Activated CD8-positive, alpha-beta memory T cell treated with anti-CD3 and anti-CD28 coated beads for 36 hours (primary cell): Measurements from ENCODE around the gene RBM8A. TPM values are rescaled to one million over a fixed set of nuclear protein-coding genes. Genes with fewer than 3 reads are reported as not detected.

Experiments used
- CTCF ChIA-PET: fragments of 350-600 bp; sonication (Branson Sonifier 250); formaldehyde crosslinking; loops from one replicate; lab custom pipeline; 2021; ENCODE audit warnings: antibody characterized with exemption; lab: Charles Lee
- POLR2A ChIA-PET: fragments of 350-600 bp; sonication (Branson Sonifier 250); formaldehyde crosslinking; loops from one replicate; lab custom pipeline; 2021; ENCODE audit warnings: antibody characterized with exemption; lab: Charles Lee
- total RNA-seq, 2 experiments: library from RNA; stranded (reverse); gene quantifications; one replicate each; pipeline ENCODE4 v1.2.3, GENCODE V29; 2021

RBM8A gene
- total RNA-seq, 2 experiments from 2014 or later = 375 to 376 TPM

DNA sequence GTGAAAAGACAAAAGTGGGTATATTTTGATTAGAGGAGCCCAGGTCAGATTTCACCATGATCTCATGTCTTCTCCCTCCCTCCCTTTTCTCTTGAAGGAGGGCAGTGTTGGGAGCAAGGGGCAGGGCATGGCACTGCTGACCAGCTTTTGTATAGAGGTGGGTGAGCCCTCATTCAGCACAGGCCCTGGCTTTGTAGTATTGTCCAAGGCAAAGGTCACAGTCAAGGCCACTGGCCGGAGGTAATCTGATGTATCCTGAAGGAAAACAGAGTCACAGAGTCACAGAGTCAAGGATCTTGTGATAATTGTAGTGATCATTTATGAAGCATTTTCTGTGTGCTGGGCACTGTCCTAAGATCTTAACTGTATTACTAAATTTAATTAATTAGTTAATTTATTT is 29.3 kb downstream of the RBM8A start:
- ChIA-PET CTCF (interaction anchor here (0.5 kb wide), 1 partner anchor 47 kb away, joined by 3 read pairs; no protein-coding TSS in a partner anchor), POLR2A (no interaction called here)

- POLR2A ChIA-PET = no interaction called here
- CTCF ChIA-PET = interaction anchor here (0.9 kb wide), 1 partner anchor 21 kb away, joined by 3 read pairs; no protein-coding TSS in a partner anchor
Measured at GRCh38 chr1:145895471-145895870, 31.8 kb downstream of the RBM8A start.

- ChIA-PET CTCF (interaction anchor here (0.9 to 2.7 kb wide), 4 partner anchors 14 to 116 kb away, joined by 3 to 13 read pairs (median 3); no protein-coding TSS in a partner anchor), POLR2A (no interaction called here)
Measured at GRCh38 chr1:145893306-145894055, 33.8 kb downstream of the RBM8A start.

- POLR2A ChIA-PET = interaction anchor here (0.5 kb wide), 1 partner anchor 34 kb away, joined by 5 read pairs; the partner anchor contains the start of gene PIAS3
- CTCF ChIA-PET = interaction anchor here (0.6 to 2.7 kb wide), 9 partner anchors 12 to 118 kb away, joined by 3 to 13 read pairs (median 3); partner anchors contain the start of gene PIAS3
Measured at GRCh38 chr1:145892486-145893087, 34.7 kb downstream of the RBM8A start.

- POLR2A ChIA-PET = interaction anchor here (0.6 kb wide), 1 partner anchor 65 kb away, joined by 7 read pairs; no protein-coding TSS in a partner anchor
- CTCF ChIA-PET = interaction anchor here (0.5 to 2.7 kb wide), 13 partner anchors 9 to 119 kb away, joined by 3 to 13 read pairs (median 3); no protein-coding TSS in a partner anchor
Measured at GRCh38 chr1:145891587-145892485, 35.4 kb downstream of the RBM8A start.

DNA sequence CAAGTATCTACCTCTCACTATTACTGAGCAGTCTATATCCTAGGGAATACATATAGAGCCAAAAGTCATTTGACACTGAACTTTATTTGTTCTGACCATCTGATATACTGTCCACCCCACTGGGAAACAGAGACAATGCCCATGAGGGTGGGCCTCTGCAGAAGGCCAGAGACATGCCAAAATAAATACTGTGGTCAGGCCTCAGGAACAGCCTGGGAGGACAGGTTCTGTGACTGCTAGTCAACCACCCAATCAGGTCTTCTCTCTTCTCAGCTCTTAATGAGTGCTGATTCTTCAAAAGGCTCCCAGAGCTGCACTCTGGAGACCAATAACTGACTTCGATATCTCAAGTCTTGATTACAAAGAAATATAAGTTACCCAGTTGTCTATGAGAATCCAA is 36.1 kb downstream of the RBM8A start:
- ChIA-PET CTCF (interaction anchor here (0.6 to 2.7 kb wide), 11 partner anchors 10 to 88 kb away, joined by 3 to 13 read pairs (median 3); no protein-coding TSS in a partner anchor), POLR2A (interaction anchor here (0.6 kb wide), 1 partner anchor 64 kb away, joined by 7 read pairs; no protein-coding TSS in a partner anchor)

DNA sequence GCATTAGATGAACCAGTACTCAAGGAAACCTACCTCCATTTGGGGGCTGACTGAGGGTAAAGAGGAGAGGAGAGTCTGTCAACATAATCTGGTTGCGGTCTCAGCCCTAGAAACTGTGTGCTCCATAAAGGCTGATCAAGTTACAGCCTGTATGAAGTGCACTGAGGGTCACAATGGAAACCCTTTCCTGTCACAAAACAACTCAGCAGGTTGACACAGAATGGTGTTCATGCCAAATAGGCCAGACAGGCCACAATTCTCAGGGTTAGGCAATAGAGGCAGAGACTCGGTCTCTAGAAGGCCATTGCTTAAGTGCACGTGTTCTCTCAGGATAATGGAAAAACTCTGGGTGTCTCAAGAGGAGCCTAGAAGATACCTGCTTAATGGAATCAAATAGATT is 37.6 kb downstream of the RBM8A start:
- CTCF ChIA-PET = interaction anchor here (0.9 to 1.5 kb wide), 2 partner anchors 12 to 25 kb away, joined by 4 to 5 read pairs; no protein-coding TSS in a partner anchor
- POLR2A ChIA-PET = no interaction called here

GRCh38 chr1:145887631-145888030 is 39.7 kb downstream of the RBM8A start:
- ChIA-PET CTCF (no interaction called here), POLR2A (no interaction called here)

GRCh38 chr1:145886816-145887215 is 40.5 kb downstream of the RBM8A start:
- ChIA-PET POLR2A (interaction anchor here (0.8 to 1.0 kb wide), 3 partner anchors 17 to 40 kb away, joined by 3 to 4 read pairs (median 4); no protein-coding TSS in a partner anchor), CTCF (interaction anchor here (1.4 kb wide), 1 partner anchor 16 kb away, joined by 3 read pairs; no protein-coding TSS in a partner anchor)

- POLR2A ChIA-PET = interaction anchor here (0.8 to 1.0 kb wide), 3 partner anchors 16 to 40 kb away, joined by 3 to 4 read pairs (median 4); no protein-coding TSS in a partner anchor
Measured at GRCh38 chr1:145886390-145886789, 40.9 kb downstream of the RBM8A start.

DNA sequence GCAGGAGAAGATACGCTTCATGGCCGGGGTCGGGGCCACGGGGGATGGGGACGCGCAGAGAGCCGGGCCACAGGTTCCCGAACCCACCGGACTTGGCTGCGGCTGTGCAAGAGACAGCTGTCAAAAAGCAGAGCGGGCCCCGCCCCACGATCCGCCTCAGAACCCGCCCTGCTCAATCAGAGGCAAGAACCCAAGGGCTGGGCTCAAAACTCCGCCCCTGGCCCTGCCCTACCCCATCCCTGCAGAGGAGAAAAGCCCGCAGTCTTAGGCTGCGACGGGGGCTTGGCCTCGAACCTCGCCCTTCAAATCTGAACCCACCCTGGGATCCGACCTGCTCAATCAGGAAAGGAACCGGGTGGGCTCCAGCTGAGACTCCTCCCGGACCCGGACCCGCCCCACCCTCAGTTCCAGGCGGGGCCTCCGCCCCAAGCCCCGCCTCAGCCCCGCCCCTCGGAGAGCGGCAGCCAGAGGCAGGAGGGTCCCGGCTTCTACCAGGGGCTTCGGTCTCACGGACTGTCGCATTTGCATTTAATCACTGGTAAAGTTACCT is 41.5 kb downstream of the RBM8A start, which contains the start of gene ANKRD35:
ANKRD35 (minus strand) TSS at position 129 of the 550 bp plus-strand sequence; CDS start at position 21, 108 bp downstream.
- POLR2A ChIA-PET = interaction anchor here (0.8 to 1.2 kb wide), 3 partner anchors 12 to 39 kb away, joined by 3 to 5 read pairs (median 4); no protein-coding TSS in a partner anchor
- CTCF ChIA-PET = interaction anchor here (1.4 to 1.8 kb wide), 2 partner anchors 17 to 40 kb away, joined by 3 to 11 read pairs; partner anchors contain the start of gene NUDT17

More at GRCh38 chr1:145886390-145886789, 40.9 kb downstream of the RBM8A start:
- CTCF ChIA-PET = interaction anchor here (1.4 kb wide), 1 partner anchor 16 kb away, joined by 3 read pairs; no protein-coding TSS in a partner anchor

DNA sequence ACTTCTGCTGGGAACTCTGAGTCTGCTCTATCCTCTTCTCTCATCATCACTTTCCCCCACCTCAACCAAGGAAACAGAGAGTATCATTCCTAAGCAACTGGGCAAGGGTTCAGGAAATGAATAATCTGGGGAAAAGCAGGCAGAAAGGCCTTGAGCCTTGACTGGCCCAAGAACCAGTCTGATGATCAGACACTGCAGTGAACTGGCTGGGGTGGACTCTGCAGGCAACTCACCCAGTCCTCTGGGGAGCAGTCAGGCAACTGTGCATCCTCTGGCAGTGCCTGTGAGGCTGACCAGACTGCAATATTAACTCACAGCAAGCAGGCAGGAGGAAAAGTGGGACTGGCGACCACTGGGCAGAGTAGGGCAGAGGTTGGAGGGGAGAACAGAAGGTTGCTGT is 42.6 kb downstream of the RBM8A start:
- CTCF ChIA-PET = interaction anchor here (1.1 to 1.8 kb wide), 2 partner anchors 13 to 39 kb away, joined by 3 to 11 read pairs; partner anchors contain the start of gene NUDT17
- POLR2A ChIA-PET = interaction anchor here (1.2 kb wide), 1 partner anchor 11 kb away, joined by 3 read pairs; no protein-coding TSS in a partner anchor

DNA sequence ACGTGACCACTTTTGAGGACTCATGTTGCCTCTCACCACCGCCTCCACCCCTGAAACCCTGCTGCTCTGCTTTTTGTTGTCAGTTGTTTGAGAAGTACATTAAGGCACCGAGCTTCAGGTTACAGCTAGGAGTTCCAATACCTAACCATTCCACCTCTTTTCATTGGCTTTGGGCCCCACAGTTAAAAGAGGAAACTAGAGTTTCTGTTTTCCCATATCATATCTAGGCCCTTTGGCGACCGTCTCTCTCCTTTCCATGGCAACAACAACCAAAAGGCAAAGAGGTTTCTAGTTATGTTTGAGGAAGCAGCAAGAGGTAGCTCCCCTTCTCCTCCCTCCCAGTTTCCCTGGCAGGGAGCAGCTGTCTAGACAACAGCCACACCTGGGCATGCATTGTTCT is 47.5 kb downstream of the RBM8A start:
- ChIA-PET POLR2A (interaction anchor here (0.6 kb wide), 1 partner anchor 171 kb away, joined by 3 read pairs; no protein-coding TSS in a partner anchor), CTCF (interaction anchor here (0.6 to 2.1 kb wide), 3 partner anchors 12 to 21 kb away, joined by 3 to 6 read pairs (median 3); no protein-coding TSS in a partner anchor)

DNA sequence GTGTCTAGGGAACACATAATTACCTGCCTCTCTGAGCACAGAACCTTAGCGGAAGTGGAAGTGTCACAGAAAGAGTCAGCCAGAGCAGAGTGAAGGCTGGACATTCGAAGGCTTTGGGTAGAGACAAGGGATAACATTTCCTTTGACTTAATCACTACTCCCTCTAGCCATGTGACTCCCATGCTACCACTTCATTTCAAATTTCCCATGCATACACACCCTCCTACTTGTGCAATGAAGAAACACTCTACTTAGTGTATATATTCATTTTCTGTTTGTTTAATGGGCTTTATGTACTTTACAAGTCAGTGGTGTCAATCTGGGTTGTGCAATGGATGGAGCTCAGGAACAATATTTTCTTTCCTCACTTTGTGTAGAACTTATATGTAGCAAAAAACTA is 48.6 kb downstream of the RBM8A start:
- CTCF ChIA-PET = interaction anchor here (1.0 to 1.1 kb wide), 2 partner anchors 18 to 33 kb away, joined by 3 read pairs; partner anchors contain the start of gene NUDT17
- POLR2A ChIA-PET = no interaction called here

GRCh38 chr1:145877923-145878486 is 49.3 kb downstream of the RBM8A start:
- ChIA-PET CTCF (interaction anchor here (1.1 kb wide), 1 partner anchor 32 kb away, joined by 3 read pairs; the partner anchor contains the start of gene NUDT17), POLR2A (no interaction called here)

GRCh38 chr1:145874646-145875045 is 52.6 kb downstream of the RBM8A start:
- ChIA-PET POLR2A (no interaction called here), CTCF (no interaction called here)
